Activated naive CD8-positive, alpha-beta T cell (primary cell): Measurements from ENCODE around the gene C1QL1.

Experiments used
- H3K27ac Mint-ChIP-seq: one replicate; pipeline ENCODE4 v1.8.0; 2021; ENCODE audit warnings: mixed read lengths
- H3K27me3 Mint-ChIP-seq: one replicate; pipeline ENCODE4 v1.8.0; 2021; ENCODE audit warnings: mixed read lengths
- H3K36me3 Mint-ChIP-seq: one replicate; pipeline ENCODE4 v1.8.0; 2021; ENCODE audit warnings: mixed read lengths
- H3K4me1 Mint-ChIP-seq: one replicate; pipeline ENCODE4 v1.8.0; 2021; ENCODE audit warnings: low read depth, mixed read lengths
- H3K4me3 Mint-ChIP-seq: one replicate; pipeline ENCODE4 v1.8.0; 2021; ENCODE audit warnings: mild to moderate bottlenecking, mixed read lengths
- H3K9me3 Mint-ChIP-seq: one replicate; pipeline ENCODE4 v1.8.0; 2021; ENCODE audit warnings: low read depth, mixed read lengths

Gene C1QL1

DNA sequence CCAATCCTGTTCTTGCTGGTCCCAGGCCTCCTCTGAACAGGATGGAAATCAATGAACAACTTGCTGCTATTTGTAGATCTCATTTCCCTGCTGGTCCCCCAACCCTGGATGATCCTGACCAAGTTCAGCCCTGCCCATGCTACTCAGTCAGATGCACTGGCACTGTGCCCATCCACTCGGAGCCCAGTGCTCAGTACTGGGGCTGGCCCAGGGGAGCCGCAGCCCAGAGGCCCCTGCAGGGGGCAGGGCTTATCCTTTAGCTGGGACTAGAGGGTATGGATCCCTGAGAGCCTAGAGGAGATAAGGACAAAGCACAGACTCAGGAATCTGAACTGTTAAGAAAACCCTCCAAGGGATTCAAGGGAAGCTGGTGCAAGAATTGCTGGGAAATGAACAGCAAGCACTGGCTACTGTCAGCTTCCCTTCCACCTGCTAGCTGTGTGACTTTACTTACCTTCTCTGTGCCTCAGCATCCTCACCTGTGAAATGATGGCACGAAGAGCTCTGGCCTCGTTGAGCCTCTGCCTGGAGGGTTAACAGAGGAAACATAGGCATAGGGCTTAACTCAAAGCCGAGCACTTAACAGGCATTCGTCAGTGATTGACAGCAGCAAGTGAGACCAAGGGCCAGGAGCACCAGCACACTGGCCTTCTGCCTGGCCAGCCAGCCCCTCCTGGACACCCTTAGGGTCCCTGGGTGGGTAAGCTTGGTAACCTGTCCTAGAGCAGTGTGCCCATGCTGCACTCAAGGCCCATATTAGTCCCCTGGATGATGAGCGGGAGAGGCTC, 29.8 kb upstream of the C1QL1 start:
- Mint-ChIP-seq H3K4me1 (no peaks in the 10 kb centered on the region), H3K27ac (no peak overlapping the region), H3K36me3 (peaks cover 3% of the 10 kb centered on the region), H3K27me3 (peaks cover 7% of the 10 kb centered on the region), H3K9me3 (peaks cover 8% of the 10 kb centered on the region), H3K4me3 (no peak overlapping the region)

DNA sequence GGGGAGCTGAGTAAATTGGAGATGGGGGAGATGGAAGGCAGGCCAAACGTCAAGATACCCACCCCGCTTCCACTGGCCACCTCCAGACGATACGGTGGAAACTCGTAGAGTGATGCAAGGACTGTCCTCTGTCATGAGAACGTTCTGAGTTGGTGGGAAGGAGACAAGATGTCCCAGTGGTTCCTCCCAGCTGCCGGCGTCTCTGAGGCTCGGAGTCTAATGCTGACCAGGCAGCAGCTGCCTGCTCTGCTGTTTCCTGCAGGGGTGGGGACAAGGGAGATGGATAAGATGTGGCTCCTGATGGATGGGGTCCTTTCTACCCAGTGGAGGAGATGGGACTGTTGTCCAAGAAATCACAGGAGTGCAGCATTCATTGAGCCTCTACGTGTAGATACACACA, 28.2 kb upstream of the C1QL1 start:
- no peak overlapping the region for H3K27ac Mint-ChIP-seq
- H3K4me1 Mint-ChIP-seq = no peaks in the 10 kb centered on the region
- H3K27me3 Mint-ChIP-seq = peaks cover 7% of the 10 kb centered on the region
- H3K9me3 Mint-ChIP-seq = peaks cover 8% of the 10 kb centered on the region
- peaks cover 3% of the 10 kb centered on the region for H3K36me3 Mint-ChIP-seq
- H3K4me3 Mint-ChIP-seq = no peak overlapping the region

DNA sequence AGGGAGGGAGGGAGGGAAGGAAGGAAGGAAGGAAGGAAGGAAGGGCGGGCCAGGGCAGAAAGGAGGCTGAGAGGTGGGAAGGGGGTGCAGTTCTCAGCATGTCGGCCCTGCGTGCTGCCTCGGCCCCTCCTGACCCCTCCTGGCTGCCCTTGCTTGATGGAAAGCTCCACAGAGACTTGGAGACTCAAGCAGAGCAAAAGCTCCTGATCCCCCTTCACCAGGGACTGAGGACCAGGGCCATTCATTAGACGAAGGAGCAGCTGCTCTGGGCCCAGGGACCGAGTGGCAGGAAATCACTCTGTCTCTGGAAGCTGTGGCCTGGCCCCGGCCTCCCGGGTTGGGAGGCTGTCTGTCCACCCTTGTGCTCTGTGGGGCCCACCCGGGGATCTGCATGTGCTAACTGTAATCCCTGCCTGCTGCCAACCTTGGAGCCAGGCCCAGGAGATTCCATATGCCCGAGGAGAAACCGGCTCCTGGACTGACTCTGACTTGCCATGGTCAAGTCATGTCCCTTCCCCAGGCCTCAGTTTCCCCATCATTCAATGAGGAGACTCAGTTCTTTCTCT, 27.4 kb upstream of the C1QL1 start:
- Mint-ChIP-seq H3K27me3 (peaks cover 7% of the 10 kb centered on the region), H3K4me1 (no peaks in the 10 kb centered on the region), H3K4me3 (no peak overlapping the region), H3K9me3 (peaks cover 8% of the 10 kb centered on the region), H3K36me3 (peaks cover 3% of the 10 kb centered on the region), H3K27ac (no peak overlapping the region)

DNA sequence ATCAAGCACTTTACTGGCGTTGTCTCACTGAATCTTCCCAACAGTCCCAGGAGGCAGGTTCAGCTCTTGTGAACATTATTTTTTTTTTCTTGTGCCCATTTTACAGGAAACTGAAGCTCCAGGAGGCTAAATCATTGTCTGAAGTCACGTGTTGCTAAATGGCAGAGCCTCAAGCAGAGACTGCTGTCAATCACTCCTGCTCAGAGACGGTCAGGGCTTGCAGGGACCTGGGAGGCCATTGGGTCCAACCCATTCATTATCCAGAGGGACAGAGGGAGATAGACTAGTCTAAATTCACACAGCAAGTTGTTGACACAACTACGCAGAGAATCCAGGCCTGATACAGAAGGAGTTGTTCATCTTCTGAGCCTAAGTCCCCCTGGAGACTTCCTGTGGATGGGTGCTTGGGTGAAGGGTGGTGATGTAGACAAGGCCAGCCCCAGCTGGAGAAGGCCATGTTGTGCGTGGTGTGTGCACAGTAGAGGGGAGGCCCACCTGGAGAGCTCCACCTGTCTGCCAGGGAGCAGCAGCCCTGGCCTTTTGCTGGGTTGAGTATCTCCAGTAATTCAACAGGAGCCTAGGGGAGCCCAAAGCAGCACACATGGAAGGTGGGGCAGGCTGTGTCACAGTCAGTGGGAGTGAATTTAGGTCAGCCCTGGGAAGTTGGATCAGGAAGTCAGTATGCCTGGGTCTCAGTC, 24.3 kb upstream of the C1QL1 start:
- Mint-ChIP-seq H3K4me3 (no peak overlapping the region), H3K36me3 (no peaks in the 10 kb centered on the region), H3K27ac (no peak overlapping the region), H3K9me3 (no peaks in the 10 kb centered on the region), H3K27me3 (peaks cover 7% of the 10 kb centered on the region), H3K4me1 (peaks cover 4% of the 10 kb centered on the region)

DNA sequence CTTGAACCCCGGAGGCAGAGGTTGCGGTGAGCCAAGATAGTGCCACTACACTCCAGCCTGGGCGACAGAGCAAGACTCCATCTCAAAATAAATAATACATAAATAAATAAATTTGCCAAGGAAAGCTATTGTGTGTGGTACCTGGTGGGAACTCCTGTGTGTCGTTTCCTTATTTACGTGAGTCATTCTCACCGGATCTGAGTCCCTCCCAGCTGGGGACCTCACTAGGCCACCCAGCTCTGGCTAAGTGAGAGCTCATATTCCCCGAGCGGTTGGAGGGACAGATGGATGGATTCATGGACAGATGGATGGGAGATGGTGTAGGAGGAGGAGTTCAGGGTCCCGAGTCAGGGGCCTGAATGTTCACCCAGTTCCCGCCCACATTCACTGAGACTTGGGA, 22.9 kb upstream of the C1QL1 start:
- no peak overlapping the region for H3K27ac Mint-ChIP-seq
- H3K27me3 Mint-ChIP-seq = peaks cover 9% of the 10 kb centered on the region
- H3K4me1 Mint-ChIP-seq = peaks cover 6% of the 10 kb centered on the region
- H3K4me3 Mint-ChIP-seq = no peak overlapping the region
- H3K9me3 Mint-ChIP-seq = no peaks in the 10 kb centered on the region
- H3K36me3 Mint-ChIP-seq = no peaks in the 10 kb centered on the region

DNA sequence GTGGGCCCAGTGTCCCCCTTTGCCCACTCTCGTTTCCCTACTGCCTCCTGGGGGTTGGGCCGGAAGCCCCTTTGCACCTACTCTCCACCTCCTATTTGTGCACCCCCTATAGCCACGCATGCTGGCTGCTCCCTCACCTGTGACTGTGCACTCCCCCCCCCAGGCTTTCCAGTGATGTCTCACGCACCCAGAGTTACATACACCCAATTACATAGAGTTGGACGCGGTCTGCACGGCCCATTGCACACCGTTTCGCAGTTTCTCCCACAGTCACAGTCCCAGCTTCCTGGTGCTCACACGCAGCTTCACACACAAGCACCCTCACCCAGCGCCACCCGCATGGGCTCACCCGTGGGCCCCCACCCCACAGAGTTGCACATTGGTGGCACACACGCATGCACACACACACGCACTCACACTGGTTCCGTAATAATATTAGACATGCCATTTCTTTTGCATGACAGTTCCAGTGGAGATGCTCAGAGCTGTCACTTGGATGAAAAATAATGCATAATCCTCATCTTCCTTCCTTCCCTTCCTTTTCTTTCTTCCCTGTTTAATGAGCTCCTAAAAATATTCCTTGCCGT, 21.5 kb upstream of the C1QL1 start:
- Mint-ChIP-seq H3K4me3 (no peak overlapping the region), H3K27ac (no peak overlapping the region), H3K9me3 (no peaks in the 10 kb centered on the region), H3K4me1 (peaks cover 6% of the 10 kb centered on the region), H3K36me3 (no peaks in the 10 kb centered on the region), H3K27me3 (peaks cover 9% of the 10 kb centered on the region)

DNA sequence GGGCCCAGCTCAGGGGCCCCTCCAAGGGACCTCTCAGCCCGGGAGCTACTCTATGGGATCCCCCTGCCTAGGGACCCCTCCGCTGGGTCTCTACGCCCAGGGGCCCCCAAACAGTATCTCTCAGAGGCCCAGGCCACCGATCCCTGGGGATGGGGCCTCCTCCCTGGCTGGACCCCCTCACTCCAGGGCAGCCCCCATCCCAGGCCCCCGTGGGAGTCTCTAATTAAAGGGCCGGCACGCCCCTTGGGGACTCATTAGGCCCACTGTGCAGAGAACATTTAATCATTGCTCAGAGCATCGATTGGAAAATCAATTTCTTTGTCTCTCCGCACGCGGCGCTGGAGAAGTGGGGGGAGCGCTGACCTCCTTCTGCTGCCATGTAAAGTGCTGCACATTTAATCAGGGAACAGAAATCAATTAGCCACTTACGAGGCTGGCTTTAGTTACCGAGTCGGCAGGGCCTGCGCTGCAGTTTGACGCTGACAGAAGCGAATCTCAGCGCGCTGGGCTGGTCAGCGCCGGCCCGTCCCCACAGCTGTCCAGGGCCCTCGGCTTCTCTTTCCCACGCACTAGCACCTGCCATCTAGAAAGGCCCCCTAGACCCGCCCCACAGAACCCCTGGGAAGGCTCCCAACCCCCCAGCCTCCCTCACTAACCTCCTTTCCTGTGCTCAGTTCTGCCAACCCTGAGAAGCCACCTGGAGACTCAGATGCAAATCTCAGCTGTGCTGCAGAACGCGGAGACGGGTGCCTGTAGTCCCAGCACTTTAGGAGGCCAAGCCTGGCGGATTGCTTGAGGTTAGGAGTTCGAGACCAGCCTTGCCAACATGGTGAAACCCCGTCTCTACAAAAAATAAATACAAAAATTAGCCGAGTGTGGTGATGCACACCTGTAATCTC, 20.2 kb upstream of the C1QL1 start:
- Mint-ChIP-seq H3K4me3 (no peak overlapping the region), H3K9me3 (no peaks in the 10 kb centered on the region), H3K4me1 (peaks cover 6% of the 10 kb centered on the region), H3K27me3 (peaks cover 5% of the 10 kb centered on the region), H3K36me3 (no peaks in the 10 kb centered on the region), H3K27ac (no peak overlapping the region)

DNA sequence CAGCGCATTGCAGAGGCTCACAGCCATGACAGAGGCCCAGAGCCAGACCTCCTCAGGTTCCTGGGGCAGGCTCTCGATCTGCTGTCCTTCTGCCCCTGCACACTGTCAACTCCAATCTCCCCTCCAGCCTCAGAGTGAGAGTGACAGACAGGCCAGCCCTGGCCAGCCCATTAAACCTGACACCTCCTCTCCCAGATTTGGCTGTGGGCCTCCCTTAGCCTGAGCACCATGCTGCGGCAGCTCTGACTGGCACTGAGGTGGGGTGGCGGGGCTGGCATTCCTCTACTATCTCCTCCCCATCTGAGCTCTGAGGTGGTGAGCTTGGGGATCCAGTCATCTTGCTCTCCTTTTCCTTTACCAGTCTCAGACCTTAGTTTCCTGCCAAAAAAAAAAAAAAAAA, 15.5 kb upstream of the C1QL1 start:
- Mint-ChIP-seq H3K4me1 (peaks cover 6% of the 10 kb centered on the region), H3K9me3 (no peaks in the 10 kb centered on the region), H3K36me3 (no peaks in the 10 kb centered on the region), H3K27me3 (peaks cover 15% of the 10 kb centered on the region), H3K4me3 (no peak overlapping the region), H3K27ac (no peak overlapping the region)

DNA sequence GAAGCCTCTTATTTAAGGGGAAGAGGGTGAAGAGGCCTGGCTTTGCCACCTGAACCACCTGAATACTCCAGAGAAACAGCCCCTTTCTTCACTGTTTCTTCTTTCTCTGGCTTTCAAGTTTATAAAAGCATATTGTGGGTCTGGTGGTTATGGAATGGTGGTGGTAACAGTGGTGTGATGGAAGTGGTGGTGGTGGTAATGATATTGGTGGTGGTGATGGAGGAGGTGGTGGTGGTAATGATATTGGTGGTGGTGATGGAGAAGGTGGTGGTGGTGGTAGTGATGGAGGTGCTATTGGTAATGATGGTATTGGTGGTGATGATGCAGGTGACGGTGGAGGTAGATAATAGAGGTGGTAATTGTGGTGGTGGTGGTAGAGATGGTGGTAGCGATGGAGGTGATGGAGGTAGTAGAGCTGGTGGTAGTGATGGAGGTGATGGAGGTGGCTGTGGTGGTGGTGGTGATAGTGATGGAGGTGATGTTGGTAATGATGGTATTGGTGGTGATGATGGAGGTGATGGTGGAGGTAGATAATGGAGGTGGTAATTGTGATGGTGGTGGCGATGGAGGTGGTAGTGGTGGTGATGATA, 14.1 kb upstream of the C1QL1 start:
- Mint-ChIP-seq H3K4me3 (no peak overlapping the region), H3K27ac (no peak overlapping the region), H3K27me3 (peaks cover 13% of the 10 kb centered on the region), H3K9me3 (no peaks in the 10 kb centered on the region), H3K36me3 (no peaks in the 10 kb centered on the region), H3K4me1 (peaks cover 1% of the 10 kb centered on the region)

DNA sequence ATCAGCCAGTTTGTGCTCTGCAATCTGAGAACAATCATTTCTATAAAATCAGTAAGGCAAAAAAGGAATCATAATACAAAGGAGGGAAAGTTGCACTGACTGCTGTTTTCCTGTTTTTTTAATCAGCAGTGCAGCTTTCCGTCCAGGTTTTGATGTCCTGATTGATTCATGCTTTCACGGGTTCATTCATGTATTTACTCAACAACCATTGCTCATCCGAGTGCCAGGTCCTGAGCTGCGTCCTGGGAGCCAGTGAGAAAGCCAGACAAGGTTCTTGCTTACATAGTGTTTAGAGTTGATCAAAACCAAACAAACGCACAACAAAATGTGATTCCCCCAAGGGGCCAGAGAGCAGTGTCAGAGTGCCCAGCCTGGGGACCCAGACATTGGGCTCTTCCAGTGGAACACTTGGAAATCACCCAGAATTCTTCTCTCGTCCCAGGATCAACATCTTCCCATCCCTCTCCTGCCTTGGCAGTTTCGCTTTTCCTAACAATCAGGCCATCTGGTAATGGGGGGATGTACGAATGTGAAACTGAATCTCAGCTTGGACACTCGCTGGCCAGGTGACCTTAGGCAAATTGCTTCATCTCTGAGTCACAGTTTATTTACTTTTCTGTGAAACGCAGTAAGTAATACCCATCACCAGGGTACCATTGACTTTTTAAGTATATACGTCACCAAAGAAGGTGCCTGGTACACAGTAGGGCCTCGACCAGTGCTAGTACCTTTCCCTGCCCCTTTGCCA, 13.3 kb upstream of the C1QL1 start:
- Mint-ChIP-seq H3K4me1 (no peaks in the 10 kb centered on the region), H3K27ac (no peak overlapping the region), H3K9me3 (no peaks in the 10 kb centered on the region), H3K36me3 (no peaks in the 10 kb centered on the region), H3K27me3 (peaks cover 12% of the 10 kb centered on the region), H3K4me3 (no peak overlapping the region)

DNA sequence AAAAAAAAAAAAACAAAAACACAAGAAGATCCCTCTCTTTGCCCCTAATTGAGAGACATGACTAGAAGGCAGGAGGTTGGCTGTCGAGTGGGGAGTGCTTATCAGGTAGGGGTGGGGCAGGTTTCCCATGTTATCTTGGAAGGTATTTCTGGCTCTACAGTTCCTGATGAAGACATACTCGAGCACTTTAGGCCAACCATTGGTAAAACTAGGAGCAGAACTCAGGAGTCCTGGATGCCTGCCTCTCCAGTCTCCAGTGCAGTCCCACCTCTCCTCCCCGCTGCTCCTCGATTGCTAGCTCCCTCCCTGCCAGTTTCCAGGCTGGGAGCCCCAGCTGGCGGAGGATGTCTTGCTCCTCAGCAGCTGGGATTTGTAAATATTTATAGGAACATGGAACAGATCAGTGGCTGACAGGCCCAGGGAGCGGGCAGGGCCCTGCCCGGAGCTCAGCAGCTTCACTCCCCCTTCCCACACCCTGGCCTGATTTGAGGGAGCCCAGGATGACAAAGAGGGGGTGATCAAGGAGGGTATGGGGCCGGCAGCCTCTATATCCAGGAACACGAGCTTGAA, 11.4 kb upstream of the C1QL1 start:
- Mint-ChIP-seq H3K4me3 (no peak overlapping the region), H3K27me3 (peaks cover 12% of the 10 kb centered on the region), H3K27ac (no peak overlapping the region), H3K4me1 (no peaks in the 10 kb centered on the region), H3K36me3 (no peaks in the 10 kb centered on the region), H3K9me3 (no peaks in the 10 kb centered on the region)

DNA sequence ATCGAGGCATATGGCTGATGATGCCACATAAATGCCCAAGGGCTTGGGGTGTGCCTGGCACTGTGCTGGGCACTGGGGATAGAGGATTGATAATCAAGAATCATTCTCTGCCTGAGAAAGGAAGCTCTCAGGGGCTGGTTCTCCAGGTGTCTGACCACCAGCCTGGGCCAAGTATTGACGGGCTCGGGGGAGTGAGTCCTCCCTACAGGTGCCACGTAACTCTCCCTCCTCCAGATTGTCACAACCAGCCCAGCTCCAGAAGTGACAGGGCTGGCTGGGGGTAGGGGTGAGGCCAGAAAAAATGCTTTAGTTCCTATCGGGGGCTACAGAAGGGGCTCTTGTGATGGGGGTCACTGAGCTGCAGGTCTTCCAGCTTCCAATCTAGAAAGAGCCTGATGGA, 10.7 kb upstream of the C1QL1 start:
- Mint-ChIP-seq H3K27me3 (peaks cover 12% of the 10 kb centered on the region), H3K4me3 (no peak overlapping the region), H3K9me3 (no peaks in the 10 kb centered on the region), H3K36me3 (no peaks in the 10 kb centered on the region), H3K4me1 (no peaks in the 10 kb centered on the region), H3K27ac (no peak overlapping the region)

DNA sequence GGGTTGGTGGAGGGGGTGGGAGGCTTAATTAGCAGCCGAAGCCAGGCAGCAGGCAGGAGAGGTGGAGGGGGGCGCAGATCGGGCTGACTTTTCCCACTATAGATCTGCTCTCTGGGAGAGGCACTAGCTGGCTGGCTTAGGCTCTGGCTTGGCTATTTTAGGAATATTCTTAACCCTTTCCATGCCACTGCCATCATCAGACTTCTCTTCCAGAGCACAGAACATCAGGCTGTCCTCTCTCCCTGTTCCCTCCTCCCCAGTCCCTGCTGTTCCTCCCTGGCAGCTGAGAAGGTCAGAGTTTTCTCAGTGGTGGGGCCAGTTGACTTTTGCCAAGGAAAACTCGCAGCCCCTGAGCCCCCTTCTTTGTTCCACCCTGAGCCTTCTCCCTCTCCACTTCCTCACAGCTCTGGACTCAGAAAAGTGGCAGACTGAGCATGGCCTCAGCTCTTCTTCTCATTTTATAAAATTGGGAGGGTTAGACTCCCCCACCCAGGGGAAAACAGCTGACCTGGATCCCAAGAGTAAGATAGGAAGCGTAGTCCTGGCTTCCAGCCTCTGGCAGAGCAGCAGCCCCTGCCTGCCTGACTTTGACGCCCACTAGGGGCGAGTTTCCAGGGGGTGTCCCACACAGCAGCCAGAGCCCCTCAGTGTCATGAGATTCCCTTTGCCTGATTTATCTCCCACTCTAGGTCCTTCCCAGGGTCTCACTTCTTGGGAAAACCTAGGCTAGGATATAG, 9.9 kb upstream of the C1QL1 start:
- H3K4me1 Mint-ChIP-seq = no peaks in the 10 kb centered on the region
- H3K4me3 Mint-ChIP-seq = no peak overlapping the region
- no peaks in the 10 kb centered on the region for H3K36me3 Mint-ChIP-seq
- H3K27me3 Mint-ChIP-seq = peaks cover 12% of the 10 kb centered on the region
- H3K9me3 Mint-ChIP-seq = no peaks in the 10 kb centered on the region
- no peak overlapping the region for H3K27ac Mint-ChIP-seq
